G401 (cell line): Measurements from ENCODE around the gene ZBTB45. TPM values are rescaled to one million over a fixed set of nuclear protein-coding genes. Genes with fewer than 3 reads are reported as not detected.
"Not testable (repeated sequence)": the region's sequence is repeated elsewhere in the genome, so short reads cannot be mapped to it uniquely, and the experiment has no call there.

Experiments
- DNase-seq: peaks from one replicate; pipeline ENCODE4 v3.0.0-alpha.2; 2015; ENCODE audit warnings: low spot score
- in situ Hi-C: cut with HindIII; loops from 2 replicates; pipeline ENCODE4 v1.10.0; 2016; ENCODE audit warnings: low sequenced_read_pairs, mixed read lengths
- total RNA-seq: library from RNA; depleted of rRNA; stranded (reverse); fragments of >200 nt; shearing (Covaris generic); gene quantifications from 2 replicates; pipeline ENCODE4 v1.2.3, GENCODE V29; 2014

ZBTB45 gene
- total RNA-seq, 1 experiment from 2014 or later: 6.1 TPM

GRCh38 chr19:58480481-58480830 lies 39.2 kb downstream of the ZBTB45 start:
- DNase-seq: no peak
- in situ Hi-C loops: no loop called here

DNA sequence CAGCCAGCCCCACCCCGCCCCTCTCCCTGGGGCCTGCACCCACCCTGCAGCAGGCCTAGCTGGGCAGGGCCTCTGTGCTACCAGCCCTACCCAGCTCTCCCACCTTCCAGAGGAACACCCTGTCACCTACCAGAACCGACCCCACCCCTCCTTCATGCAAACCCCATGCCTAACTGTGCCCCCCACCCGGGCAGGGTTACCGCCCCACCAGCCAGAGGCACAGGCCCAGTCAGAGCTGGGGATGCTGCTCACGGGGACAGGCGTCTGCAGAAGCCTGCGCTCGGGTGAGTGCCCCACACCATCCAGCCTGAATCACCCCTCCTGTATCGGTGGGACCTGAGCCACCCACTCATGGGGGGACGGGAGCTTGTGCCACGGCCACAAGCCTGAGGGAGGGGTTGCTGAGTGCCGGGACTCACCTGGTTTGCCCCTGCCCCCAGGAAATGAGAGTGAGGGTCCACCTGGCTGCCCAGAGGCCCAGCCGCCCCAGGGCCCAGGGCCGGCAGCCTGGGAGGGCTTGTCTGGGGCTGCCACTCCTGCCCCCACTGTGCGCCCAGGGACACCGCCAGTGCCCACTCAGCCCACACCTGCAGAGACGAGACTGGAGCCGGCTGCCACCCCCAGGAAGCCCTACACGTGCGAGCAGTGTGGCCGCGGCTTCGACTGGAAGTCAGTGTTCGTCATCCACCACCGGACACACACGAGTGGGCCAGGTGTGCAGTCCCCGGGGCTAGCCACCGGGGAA lies 39.7 kb downstream of the ZBTB45 start:
- no peak for DNase-seq
- in situ Hi-C loops: no loop called here

GRCh38 chr19:58479303-58479702 lies 40.3 kb downstream of the ZBTB45 start:
- DNase-seq: no peak
- in situ Hi-C loops: no loop called here

- no peak for DNase-seq
- in situ Hi-C loops: no loop called here
Measured at GRCh38 chr19:58477871-58478270, 41.7 kb downstream of the ZBTB45 start.

GRCh38 chr19:58477130-58477529 lies 42.5 kb downstream of the ZBTB45 start:
- in situ Hi-C loops: no loop called here
- DNase-seq: no peak

GRCh38 chr19:58476498-58477015 lies 43.1 kb downstream of the ZBTB45 start:
- in situ Hi-C loops: no loop called here
- peak; percentile 17 for DNase-seq

- in situ Hi-C loops: no loop called here
- peak; percentile 98 for DNase-seq
Measured at GRCh38 chr19:58475714-58476497, 43.7 kb downstream of the ZBTB45 start, which contains the start of gene ZNF446. TSS of gene ZNF446 (plus strand) at chr19:58476352. CDS start at chr19:58477219, 867 bp downstream.

DNA sequence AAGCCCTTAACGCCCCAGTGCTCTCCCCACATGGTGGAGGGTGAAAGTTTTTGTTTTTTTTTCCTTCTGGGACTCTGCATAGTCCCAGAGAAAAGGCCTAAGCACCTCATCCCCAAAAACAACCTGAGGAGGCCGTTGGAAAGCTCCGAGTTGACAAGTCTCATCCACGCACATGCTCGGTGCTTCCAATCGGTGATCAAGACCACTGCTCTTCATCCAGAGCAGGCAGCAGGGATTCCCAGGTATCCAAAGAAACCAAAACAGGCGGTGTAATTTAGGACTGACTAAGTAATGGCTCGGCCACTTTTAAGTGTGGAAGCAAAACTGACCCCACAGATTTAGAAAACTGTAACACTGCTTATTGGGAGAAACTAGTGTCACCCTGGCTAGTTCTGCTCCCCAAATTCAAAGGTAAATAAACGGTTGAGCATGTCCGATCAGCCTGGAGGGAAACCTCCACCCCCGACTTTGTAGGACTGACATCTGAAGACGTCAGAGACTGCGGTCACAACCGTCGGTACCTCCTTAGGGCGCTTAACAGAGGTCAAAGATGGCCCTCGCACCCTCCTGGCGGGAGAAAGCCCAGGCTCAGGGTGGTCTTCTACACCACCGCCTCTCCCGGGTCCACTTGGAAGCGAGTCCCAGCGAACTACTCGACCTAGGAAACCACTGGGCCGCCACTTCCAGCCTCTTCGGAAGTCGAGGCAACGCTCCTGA lies 44.5 kb downstream of the ZBTB45 start:
- no peak for DNase-seq
- in situ Hi-C loops: no loop called here

- DNase-seq: no peak
Measured at GRCh38 chr19:58474291-58474996, 45.2 kb downstream of the ZBTB45 start.

GRCh38 chr19:58473775-58474174 lies 45.8 kb downstream of the ZBTB45 start:
- in situ Hi-C loops: no loop called here
- no peak for DNase-seq

More at GRCh38 chr19:58474291-58474996, 45.2 kb downstream of the ZBTB45 start:
- in situ Hi-C loops: no loop called here

- no peak for DNase-seq
- in situ Hi-C loops: no loop called here
Measured at GRCh38 chr19:58471736-58472135, 47.9 kb downstream of the ZBTB45 start.

DNA sequence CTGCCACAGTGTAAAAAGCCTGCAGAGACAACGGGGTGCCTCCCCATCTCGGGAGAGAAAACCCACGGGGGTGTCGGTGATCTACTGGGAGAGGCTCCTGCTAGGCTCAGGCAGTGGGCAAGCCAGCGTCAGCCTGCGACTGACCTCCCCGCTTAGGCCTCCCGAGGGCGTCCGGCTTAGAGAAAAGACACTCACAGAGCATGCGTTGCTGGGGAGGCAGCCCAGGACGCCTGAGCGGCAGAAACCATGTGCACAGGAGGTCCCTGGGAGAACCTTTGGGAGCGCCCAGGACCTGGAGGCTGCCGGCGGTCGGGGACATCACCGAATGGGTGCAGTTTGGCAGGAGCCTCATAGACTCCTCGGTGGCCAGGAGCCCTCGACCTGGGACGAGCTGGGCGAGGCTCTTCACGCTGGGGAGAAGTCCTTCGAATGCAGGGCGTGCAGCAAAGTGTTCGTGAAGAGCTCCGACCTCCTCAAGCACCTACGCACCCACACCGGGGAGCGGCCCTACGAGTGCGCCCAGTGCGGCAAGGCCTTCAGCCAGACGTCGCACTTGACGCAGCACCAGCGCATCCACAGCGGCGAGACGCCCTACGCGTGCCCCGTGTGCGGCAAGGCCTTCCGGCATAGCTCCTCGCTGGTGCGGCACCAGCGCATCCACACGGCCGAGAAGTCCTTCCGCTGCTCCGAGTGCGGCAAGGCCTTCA lies 48.6 kb downstream of the ZBTB45 start:
- in situ Hi-C loops, DNase-seq: not testable (repeated sequence)

GRCh38 chr19:58469241-58470013 lies 50.2 kb downstream of the ZBTB45 start:
- DNase-seq: no peak

GRCh38 chr19:58468216-58468839 lies 51.3 kb downstream of the ZBTB45 start:
- in situ Hi-C loops: no loop called here
- DNase-seq: no peak

More at GRCh38 chr19:58469241-58470013, 50.2 kb downstream of the ZBTB45 start:
- in situ Hi-C loops: no loop called here

DNA sequence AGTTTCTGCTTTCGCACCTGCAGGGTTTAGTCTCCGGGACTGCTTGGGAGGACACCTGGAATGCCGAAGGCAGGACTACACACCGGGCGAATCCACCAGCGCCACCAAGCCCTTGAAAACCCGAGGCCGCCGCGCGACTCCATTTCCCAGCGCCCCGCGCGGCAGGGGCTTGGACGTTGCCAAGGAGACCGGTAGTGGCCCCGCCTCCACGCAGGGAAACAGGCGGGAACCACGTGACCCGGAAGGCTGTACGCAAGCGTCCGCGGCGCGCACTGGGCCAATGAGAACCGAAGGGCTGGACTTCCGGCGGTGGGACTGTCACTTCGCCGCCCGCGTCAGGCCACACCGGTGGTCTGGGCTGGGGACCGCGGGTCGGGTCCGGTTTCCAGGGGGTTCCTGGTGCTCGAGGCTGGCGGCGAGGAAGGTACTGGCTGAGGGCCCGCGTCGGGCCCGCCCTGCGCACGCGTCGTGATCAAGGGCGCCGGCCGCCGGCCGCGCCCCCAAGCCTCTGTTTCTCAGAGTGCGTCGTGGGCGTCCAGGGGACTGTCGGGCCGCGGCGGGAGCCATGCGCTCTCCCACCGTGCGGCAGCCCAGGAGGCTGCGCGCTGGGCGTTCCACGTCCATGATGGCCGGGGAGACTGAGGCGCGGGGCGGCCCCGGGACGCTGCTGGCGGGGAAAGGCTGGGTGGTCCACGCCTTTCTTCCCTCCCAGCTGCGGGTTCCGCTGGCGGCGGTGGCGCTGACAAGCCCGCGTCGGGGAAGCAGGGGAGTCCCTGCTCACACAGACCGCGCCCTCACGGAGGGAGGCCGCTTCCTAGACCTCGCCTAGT lies 52.6 kb downstream of the ZBTB45 start, which contains the start of gene ZNF324:
TSS of gene ZNF324 (plus strand) at position 321 of the 830 bp plus-strand sequence. CDS start 2,106 bp downstream, outside the sequence.
- DNase-seq: peak; percentile 98
- in situ Hi-C loops: no loop called here

- DNase-seq: no peak
- in situ Hi-C loops: no loop called here
Measured at GRCh38 chr19:58466089-58466759, 53.4 kb downstream of the ZBTB45 start.
